ENCODE data around the gene PLCB1.

The PLCB1 gene

DNA sequence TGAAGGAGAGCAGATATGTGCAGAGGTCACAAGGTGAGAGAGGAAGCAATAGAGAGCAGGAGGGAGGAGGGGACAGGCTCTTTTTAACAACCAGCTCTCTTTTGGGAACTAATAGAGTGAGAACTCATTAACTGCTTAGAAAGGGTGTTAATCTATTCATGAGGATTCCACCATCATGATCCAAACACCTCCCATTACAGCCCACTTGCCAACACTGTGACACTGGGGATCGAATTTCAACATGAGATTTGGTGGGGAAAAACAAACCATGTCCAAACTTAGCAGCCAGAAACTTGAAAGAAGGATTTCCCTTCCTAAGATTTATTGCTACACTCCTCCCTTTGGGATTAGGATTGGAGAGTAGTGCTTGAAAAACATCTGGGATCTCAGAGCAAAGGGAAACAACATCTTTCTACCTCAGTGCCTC lies 801.3 kb downstream of the PLCB1 start:
- no peak overlapping the region for H3K27ac ChIP-seq
- TF ChIP-seq, protein P1, sequence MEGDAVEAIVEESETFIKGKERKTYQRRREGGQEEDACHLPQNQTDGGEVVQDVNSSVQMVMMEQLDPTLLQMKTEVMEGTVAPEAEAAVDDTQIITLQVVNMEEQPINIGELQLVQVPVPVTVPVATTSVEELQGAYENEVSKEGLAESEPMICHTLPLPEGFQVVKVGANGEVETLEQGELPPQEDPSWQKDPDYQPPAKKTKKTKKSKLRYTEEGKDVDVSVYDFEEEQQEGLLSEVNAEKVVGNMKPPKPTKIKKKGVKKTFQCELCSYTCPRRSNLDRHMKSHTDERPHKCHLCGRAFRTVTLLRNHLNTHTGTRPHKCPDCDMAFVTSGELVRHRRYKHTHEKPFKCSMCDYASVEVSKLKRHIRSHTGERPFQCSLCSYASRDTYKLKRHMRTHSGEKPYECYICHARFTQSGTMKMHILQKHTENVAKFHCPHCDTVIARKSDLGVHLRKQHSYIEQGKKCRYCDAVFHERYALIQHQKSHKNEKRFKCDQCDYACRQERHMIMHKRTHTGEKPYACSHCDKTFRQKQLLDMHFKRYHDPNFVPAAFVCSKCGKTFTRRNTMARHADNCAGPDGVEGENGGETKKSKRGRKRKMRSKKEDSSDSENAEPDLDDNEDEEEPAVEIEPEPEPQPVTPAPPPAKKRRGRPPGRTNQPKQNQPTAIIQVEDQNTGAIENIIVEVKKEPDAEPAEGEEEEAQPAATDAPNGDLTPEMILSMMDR (conservative IDR thresholded peaks at IDR 0.05): no peak
- TF ChIP-seq ZFX (IDR thresholded peaks at IDR 0.05): no peak

DNA sequence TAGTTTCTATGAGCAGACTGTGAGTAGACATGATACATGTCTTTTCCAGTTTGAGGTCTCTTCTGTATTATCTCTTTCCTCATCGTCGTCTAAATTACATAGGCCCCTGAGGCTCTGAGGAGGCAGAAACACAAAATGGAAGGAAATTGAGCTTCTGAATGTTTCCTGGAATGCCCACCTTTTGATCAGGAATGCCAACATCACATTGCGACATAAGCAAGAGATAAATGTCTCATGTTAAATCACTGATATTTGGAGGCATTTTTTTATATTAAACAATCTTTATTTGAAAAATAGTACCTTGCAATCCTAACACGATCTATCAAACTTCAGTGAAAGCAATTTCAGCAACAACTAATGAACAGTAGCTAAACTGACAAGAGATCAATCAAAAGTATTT lies 802.3 kb downstream of the PLCB1 start:
- no peak overlapping the region for H3K27ac ChIP-seq
- TF ChIP-seq ZFX (IDR thresholded peaks at IDR 0.05): no peak
- TF ChIP-seq, protein P1 (conservative IDR thresholded peaks at IDR 0.05): no peak
